ENCODE measurements around the gene ECSIT.

Gene ECSIT

DNA sequence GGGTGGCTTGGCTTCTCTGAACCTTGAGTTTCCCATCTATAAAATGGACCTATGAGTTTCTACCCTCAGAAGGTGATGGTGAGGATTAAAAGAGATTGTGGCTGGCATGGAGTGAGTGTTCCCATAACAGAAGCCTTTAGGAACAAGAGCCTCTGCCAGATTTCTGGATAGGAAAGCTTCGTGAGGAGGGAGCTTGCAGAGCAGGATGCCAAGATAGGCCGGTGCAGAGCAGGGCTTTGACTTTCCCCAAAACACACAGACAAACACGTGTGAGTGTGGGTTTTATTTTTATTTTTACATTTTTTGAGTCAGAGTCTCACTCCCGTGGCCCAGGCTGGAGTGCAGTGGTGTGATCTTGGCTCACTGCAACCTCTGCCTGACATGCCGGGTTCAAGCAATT lies 6.0 kb upstream of the ECSIT start:
- TF ChIP-seq, protein P1, sequence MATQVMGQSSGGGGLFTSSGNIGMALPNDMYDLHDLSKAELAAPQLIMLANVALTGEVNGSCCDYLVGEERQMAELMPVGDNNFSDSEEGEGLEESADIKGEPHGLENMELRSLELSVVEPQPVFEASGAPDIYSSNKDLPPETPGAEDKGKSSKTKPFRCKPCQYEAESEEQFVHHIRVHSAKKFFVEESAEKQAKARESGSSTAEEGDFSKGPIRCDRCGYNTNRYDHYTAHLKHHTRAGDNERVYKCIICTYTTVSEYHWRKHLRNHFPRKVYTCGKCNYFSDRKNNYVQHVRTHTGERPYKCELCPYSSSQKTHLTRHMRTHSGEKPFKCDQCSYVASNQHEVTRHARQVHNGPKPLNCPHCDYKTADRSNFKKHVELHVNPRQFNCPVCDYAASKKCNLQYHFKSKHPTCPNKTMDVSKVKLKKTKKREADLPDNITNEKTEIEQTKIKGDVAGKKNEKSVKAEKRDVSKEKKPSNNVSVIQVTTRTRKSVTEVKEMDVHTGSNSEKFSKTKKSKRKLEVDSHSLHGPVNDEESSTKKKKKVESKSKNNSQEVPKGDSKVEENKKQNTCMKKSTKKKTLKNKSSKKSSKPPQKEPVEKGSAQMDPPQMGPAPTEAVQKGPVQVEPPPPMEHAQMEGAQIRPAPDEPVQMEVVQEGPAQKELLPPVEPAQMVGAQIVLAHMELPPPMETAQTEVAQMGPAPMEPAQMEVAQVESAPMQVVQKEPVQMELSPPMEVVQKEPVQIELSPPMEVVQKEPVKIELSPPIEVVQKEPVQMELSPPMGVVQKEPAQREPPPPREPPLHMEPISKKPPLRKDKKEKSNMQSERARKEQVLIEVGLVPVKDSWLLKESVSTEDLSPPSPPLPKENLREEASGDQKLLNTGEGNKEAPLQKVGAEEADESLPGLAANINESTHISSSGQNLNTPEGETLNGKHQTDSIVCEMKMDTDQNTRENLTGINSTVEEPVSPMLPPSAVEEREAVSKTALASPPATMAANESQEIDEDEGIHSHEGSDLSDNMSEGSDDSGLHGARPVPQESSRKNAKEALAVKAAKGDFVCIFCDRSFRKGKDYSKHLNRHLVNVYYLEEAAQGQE (IDR thresholded peaks at IDR 0.05; ENCODE audit: insufficient read depth in 1 of 2, low read depth in 2 of 2, low read length in 2 of 2), result no peak
- no peak for TF ChIP-seq POLR2AphosphoS5 (IDR thresholded peaks at IDR 0.05; ENCODE audit: low read depth, low read length)
- no peak for TF ChIP-seq TAF1 (IDR thresholded peaks at IDR 0.05; ENCODE audit: borderline replicate concordance, insufficient read depth, low read length)
- TF ChIP-seq SIN3A (IDR thresholded peaks at IDR 0.05; ENCODE audit: borderline replicate concordance, insufficient read depth, low read length), result no peak
- TF ChIP-seq FOXP2 (optimal IDR thresholded peaks at IDR 0.05; ENCODE audit: borderline replicate concordance, extremely low read depth, extremely low read length, insufficient read depth), result no peak

DNA sequence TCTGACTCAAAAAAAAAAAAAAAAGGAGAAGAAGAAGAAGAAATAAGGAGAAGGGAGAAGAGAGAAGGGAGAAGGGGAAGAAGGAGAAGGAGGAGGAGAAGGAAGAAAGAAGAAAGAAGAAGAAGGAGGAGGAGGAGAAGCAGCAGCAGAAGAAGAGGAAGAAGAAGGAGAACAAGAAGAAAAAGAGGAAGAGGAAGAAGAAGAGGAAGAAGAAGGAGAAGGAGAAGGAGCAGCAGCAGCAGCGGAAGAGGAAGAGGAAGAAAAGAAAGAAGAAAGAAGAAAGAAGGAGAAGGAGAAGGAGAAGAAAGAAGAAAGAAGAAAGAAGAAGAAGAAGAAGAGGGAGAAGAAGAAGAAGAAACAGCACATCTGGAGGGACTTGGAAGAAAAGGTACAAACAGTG lies 5.6 kb upstream of the ECSIT start:
- TF ChIP-seq SIN3A (IDR thresholded peaks at IDR 0.05; ENCODE audit: borderline replicate concordance, insufficient read depth, low read length), result no peak
- TF ChIP-seq POLR2AphosphoS5 (IDR thresholded peaks at IDR 0.05; ENCODE audit: low read depth, low read length), result no peak
- no peak for TF ChIP-seq FOXP2 (optimal IDR thresholded peaks at IDR 0.05; ENCODE audit: borderline replicate concordance, extremely low read depth, extremely low read length, insufficient read depth)
- TF ChIP-seq, protein P1 (IDR thresholded peaks at IDR 0.05; ENCODE audit: insufficient read depth in 1 of 2, low read depth in 2 of 2, low read length in 2 of 2), result no peak
- TF ChIP-seq TAF1 (IDR thresholded peaks at IDR 0.05; ENCODE audit: borderline replicate concordance, insufficient read depth, low read length), result no peak

DNA sequence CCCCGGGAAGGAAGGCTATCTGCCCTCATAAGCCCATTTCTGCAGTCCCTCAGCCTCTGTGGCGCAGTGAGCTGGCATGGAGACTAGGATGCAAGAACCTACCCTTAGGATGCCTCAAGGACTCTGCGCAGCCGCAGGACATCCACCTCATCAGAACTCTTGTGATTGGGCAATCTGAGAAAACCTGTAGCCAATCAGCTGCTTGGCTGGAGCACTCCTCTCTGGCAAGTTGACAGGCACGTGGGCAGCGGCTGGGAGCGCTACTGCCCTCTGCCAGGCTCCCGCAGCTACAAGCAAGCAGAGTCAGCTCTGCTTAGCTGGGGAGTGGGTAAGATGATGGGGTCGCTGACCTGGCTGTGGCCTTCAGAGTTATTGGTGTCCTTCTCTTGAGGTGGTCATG lies 1.5 kb upstream of the ECSIT start:
- TF ChIP-seq FOXP2 (optimal IDR thresholded peaks at IDR 0.05; ENCODE audit: borderline replicate concordance, extremely low read depth, extremely low read length, insufficient read depth), result no peak
- TF ChIP-seq, protein P1 (IDR thresholded peaks at IDR 0.05; ENCODE audit: insufficient read depth in 1 of 2, low read depth in 2 of 2, low read length in 2 of 2), result no peak
- TF ChIP-seq TAF1 (IDR thresholded peaks at IDR 0.05; ENCODE audit: borderline replicate concordance, insufficient read depth, low read length), result no peak
- no peak for TF ChIP-seq POLR2AphosphoS5 (IDR thresholded peaks at IDR 0.05; ENCODE audit: low read depth, low read length)
- TF ChIP-seq SIN3A (IDR thresholded peaks at IDR 0.05; ENCODE audit: borderline replicate concordance, insufficient read depth, low read length), result no peak

DNA sequence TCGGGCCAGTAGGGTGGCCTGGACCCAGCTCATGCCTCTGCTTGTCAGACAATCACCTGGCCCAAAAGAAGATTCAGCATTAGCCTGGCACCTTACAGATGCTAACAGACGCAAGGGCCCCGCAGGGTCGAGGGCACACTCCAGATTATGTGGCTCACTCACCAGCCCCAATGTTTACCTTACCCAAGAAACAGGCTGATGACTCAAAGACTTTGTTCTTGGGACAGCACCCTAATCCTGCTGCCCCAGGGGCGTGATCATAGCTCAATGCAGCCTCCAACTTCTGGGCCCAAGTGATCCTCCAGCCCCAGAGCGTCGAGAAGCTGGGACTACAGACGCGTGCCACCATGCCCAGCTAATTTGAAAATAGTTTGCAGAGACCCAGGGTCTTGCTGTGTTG lies 9.8 kb downstream of the ECSIT start:
- TF ChIP-seq, protein P1 (IDR thresholded peaks at IDR 0.05; ENCODE audit: insufficient read depth in 1 of 2, low read depth in 2 of 2, low read length in 2 of 2), result no peak
- TF ChIP-seq TAF1 (IDR thresholded peaks at IDR 0.05; ENCODE audit: borderline replicate concordance, insufficient read depth, low read length) (no peak), POLR2AphosphoS5 (IDR thresholded peaks at IDR 0.05; ENCODE audit: low read depth, low read length) (no peak), FOXP2 (optimal IDR thresholded peaks at IDR 0.05; ENCODE audit: borderline replicate concordance, extremely low read depth, extremely low read length, insufficient read depth) (no peak), SIN3A (IDR thresholded peaks at IDR 0.05; ENCODE audit: borderline replicate concordance, insufficient read depth, low read length) (no peak)

DNA sequence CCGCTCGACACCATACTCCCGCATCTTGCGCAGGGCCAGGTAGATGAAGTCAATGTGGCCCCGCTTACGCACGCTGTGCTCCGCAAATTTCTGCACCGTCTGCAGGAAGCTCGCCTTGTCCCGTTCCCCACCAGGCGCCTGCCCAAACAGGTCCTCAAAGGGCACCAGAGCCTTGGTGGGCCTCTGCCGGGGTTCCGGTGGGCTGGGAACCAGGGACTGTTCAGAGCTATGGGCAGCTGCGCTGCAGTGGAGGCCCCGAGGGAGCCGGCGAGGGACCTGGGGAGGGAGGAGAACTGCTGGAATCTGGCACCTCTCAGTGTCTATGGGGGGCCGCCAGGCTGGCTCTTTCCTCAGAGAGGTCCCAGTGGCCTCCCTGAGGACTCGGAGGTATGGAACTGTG lies 15.0 kb downstream of the ECSIT start:
- no peak for TF ChIP-seq TAF1 (IDR thresholded peaks at IDR 0.05; ENCODE audit: borderline replicate concordance, insufficient read depth, low read length)
- TF ChIP-seq POLR2AphosphoS5 (IDR thresholded peaks at IDR 0.05; ENCODE audit: low read depth, low read length), result no peak
- TF ChIP-seq, protein P1 (IDR thresholded peaks at IDR 0.05; ENCODE audit: insufficient read depth in 1 of 2, low read depth in 2 of 2, low read length in 2 of 2), result no peak
- no peak for TF ChIP-seq SIN3A (IDR thresholded peaks at IDR 0.05; ENCODE audit: borderline replicate concordance, insufficient read depth, low read length)
- no peak for TF ChIP-seq FOXP2 (optimal IDR thresholded peaks at IDR 0.05; ENCODE audit: borderline replicate concordance, extremely low read depth, extremely low read length, insufficient read depth)

Data from PFSK-1 (cell line).